IPS DF 4.7 (cell line): ENCODE data around the gene CIBAR2.

Experiments
- DNase-seq: peaks from one replicate; pipeline ENCODE4 v3.0.0-alpha.2; 2013; ENCODE audit warnings: low spot score; ENCODE audit errors: extremely low read depth

Gene CIBAR2

DNA sequence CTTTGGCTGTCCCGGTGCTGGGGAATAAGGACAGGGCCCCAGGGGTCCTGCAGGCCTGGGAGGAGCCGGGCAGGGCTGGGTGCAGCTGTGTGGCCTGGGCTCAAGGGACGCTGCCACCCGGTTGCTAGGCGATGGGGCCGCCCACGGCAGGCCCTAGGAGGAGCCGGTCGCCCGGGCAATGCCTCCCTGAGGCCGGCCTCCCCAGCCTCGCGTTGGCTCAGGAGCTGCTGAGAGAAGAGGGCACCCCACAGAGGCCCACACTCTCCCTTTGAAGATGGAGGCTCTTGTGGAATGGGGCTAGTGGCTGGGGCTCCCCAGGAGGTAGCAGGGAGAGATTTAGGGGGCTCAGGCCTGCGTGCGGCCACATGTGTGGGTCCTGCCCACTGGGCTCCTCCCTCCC lies at the start of gene CIBAR2:
Gene CIBAR2, minus strand, starts transcription at position 109 of the 400 bp plus-strand sequence. CDS start 120 bp downstream, outside the sequence.
- no peak for DNase-seq

DNA sequence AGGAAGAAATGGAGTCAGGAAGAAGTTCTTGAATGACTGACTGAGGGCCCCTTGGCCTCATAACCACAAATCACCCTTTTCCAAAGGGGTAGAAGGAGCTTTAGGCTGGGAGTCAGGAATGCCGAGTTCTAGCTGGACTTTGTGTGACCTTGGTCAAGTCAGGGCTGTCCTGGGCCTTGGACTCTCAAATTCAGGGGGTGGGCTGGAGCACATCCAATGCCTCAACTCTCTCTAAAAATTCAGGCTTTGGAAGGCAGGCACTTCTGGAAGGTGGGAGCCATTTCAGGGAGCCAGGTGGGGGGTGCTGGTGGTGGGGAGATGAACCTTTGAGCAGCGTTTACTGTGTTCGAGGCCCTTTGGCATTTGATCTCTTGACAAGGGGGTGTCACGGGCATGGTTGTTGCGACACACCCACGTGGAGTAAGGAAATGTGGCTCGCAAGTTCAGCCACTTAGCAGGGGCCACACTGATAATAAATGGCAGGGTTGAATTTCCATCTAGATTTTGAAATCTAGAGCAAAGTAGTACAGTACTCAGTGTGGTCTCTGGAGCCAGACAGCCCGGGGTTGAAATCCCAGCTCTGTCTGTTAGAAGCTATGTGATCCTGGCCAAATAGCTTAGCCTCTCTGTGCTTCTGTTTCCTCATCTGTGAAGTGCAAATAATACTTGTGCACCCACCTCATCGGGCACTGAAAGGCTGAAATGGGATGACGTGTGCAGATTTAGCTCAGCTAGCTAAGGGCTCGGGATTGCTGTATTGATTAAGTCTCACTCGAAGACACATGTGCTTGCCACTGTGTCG lies 47.1 kb upstream of the CIBAR2 start:
- no peak for DNase-seq

DNA sequence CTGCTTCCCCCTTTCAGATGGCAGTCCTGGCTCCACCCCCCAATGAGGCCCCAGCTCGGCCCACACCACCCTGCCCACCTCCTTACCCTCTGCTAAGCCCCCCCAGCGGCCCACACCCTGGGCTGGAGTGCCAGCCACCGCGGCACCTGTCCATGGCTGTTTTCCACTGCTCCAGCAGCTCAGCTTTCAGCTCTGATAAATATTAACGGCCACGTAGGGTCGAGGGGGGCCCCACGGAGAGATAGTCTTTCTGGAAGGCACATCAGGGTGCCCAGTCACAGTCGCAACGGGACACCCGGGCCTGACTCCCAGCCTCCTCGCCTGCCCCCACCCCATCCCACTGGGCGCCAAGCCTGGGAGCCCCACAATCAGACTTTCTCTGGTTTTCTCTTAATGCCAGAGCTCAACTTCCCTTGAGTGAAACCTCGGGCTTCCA lies 46.5 kb upstream of the CIBAR2 start:
- DNase-seq, result no peak

DNA sequence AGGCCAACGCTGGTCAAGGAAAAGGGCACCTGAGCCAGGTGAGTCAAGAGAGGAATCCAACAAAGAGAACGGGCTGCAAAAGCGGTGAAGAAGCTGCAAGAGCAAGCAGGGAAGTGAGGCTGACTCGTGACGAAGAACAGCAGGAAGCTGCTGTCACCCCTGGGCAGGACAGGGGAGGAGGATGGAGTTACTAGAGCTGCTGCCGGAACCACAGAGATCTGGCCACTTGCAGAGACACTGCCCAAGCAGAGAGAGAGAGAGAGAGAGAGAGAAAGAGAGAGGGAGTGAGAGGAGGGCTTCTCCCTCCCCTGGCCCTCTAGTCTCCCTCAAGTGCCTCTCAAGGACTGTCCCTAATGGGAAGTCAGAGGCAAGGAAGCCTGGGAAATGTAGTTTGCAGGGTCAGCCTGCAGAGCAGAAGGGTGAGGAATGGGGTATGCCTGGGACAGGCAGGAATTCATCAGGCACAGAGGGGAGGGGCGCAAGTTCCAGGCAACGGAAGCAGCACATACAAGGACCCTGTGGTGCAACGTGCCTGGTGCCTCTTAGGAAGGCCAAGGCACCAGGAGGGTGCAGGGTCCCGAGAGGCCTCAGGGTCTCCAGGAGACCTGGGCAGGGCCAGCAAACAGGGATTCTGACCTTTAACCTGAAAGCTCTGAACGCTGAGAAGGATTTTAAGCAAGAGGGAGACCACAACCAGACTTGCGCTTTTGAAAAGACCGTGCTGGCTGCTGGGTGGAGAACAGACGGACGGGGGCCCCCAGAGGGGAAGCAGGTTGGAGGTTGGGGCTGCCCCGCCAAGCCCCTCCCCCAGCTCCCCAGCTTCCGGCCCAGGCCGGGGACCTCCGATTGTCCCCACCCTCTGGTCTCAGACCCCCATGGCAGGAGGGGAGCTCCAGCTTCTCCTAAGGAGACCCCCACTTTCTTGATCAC lies 45.8 kb upstream of the CIBAR2 start:
- DNase-seq, result no peak

DNA sequence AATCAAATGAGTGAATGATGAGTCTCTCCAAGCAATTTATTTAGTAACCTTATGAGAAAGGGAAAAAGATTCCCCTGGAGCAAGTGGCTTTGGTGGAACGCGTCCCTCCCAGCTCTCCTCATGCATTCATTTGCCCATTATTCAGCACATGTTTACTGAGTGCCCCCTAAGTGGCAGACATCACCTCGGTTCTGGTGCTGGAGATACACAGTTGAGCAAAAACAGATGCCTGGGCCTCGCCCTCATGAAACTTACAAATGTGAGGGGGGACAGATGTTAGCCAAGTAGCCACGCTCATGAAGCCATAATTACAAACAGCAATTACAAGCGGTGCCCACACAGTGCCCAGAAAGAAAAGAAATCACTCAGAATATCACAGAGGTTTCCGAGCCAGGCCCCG lies 45.1 kb upstream of the CIBAR2 start:
- no peak for DNase-seq

DNA sequence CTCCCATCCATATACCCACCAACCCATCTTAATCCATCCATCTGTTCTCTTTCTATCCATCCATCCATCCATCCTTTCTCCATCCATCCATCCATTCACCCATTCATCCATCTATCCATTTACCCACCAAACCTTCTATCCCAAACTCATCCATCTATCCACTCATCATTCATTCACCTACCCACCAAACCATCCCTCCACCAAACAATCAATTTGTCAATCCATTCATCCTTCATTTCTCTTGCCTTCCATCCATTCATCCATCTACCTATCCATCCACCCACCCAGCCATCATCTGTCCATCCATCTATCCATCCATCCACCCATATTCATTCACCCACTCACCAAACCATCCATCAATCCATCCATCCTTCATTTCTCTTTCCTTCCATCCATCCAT lies 44.6 kb upstream of the CIBAR2 start:
- no peak for DNase-seq

DNA sequence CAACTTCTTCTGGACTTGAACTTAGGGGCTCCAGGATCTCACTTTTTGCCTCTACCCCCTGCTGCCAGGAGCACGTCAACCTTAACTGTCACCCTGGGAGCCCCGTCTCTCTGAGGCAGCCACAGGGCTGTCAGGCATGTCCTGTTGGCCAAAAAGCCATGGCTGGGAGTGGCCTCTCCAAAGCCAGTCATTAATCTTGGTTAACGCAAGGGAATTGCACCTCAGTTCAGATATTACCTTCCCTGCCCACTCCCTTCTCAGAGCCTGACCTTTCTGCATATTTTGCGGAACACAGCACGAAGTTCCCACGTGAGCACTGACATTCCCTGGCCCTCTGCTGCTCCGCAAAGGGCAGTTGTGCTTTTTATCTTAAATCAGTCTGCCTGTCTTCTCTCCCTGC lies 44.2 kb upstream of the CIBAR2 start:
- no peak for DNase-seq

DNA sequence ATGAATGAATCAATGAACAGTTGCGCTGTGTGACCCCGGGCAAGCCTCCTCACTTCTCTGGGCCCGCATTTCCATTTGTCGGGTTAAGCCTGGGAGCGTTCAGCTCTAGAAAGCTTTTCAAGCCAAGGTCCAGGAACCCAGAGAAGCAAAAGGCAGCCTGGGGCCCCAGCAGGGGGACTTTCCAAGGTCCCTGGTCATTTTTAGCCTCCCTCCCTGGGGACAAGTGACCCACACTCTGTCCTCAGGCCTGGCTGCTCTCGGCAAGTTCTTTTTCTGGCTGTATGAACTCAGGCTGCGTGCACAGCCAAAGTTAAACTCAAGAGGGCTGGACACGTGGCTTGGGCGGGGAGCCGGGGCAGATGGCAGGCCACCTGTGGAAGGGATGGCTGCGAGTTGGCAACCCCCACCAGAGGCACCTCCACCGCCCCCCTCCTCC lies 41.4 kb upstream of the CIBAR2 start:
- DNase-seq, result no peak

DNA sequence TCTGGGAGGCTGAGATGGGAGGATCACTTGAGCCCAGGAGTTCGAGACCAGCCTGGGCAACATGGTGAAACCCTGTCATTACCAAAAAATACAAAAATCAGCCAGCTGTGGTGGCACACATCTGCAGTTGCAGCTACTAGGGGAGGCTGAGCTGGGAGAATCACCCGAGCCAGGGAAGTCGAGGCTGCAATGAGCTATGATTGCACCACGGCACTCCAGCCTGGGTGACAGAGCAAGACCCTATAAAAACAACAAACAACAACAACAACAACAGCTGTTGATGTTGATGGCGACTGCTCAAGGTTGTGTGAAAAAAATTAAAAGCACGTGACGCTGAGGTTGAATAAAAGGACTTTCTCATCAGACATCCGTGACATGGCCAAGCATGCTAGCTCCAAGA lies 40.8 kb upstream of the CIBAR2 start:
- DNase-seq, result no peak

DNA sequence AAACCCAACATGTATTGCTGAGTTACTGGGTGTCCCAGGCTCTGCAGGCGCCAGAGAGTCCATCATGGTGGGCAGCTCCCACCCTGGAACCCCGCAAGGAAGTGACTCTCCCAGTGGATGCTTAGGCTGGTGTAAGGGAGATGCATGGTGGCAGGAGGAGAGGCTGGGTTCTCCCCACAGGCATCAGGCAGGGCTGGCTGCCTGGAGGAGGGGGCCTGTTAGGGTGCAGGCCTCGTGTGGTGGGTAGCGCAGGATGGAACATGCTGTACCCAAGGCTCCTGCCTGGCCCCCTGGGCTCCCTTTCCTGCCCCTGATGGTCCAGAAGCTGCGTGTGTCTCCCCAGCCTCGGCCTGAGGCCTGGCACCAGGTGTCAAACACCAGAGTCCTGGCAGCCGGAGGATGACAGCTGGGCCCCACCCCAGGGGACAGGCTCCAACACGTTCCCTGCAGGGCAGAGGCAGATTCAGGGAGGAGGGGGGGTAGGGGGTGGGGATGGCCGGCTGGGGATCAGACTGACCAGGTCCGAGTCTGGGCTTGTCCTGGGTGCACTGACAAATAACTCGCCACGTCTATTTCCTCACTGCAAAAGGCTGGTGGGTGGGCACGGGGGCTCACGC lies 40.2 kb upstream of the CIBAR2 start:
- DNase-seq, result no peak

DNA sequence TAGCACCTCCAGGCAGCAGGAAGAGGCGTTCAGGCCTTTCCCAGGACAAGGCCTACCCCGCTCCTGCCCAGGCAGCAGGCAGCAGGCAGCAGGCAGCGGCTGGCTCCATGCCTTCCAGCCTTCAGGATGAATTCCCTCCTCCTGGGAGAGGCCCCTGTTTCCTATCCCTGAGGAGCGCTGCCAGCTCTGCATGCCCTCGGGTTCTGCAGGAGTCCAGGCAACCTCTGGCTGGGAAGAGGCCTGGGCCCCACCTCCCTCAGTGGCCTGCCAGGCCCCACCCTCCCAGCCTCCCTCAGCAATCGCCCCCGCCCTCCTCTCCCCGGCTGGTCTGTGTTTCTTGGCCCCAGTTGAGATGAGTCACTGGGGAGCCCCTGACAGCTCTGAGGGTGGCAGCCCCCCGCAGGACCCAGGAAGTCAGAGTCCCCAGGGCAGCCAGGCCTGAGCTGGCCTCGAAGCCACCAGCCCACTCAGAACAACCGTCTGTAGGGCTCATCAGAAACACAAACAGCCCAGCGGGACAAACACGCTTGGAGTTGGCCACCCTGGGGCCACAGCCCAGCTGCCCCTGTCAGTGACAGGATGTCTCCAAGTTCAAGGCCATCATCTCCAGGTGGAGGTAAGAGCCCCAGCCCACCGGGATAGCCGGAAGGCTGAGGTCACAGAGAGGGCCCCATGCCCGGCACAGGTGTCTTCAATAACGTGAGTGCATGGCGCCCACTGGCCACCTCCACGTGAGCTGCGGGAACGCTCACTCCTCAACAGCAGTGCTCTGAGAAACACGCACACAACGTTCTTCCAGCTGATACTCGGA lies 39.5 kb upstream of the CIBAR2 start:
- DNase-seq, result no peak

DNA sequence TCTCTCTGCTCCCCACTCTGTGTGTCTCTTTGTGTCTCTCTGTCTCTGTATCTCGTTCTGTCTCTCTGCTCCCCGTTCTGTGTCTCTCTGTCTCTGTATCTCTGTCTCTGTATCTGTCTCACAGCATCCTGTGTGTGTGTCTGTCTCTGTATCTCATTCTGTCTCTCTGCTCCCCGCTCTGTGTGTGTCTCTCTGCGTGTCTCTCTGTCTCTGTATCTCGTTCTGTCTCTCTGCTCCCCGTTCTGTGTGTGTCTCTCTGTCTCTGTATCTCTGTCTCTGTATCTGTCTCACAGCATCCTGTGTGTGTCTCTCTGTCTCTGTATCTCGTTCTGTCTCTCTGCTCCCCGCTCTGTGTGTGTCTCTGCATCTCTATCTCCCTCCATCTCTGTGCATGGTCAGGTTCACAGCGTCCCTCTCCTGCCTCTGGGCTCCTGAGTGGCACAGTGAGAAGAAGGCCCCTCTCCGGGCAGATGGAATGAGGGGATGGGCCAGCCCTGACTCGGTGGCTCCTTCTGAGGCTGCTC lies 38.9 kb upstream of the CIBAR2 start:
- no peak for DNase-seq

DNA sequence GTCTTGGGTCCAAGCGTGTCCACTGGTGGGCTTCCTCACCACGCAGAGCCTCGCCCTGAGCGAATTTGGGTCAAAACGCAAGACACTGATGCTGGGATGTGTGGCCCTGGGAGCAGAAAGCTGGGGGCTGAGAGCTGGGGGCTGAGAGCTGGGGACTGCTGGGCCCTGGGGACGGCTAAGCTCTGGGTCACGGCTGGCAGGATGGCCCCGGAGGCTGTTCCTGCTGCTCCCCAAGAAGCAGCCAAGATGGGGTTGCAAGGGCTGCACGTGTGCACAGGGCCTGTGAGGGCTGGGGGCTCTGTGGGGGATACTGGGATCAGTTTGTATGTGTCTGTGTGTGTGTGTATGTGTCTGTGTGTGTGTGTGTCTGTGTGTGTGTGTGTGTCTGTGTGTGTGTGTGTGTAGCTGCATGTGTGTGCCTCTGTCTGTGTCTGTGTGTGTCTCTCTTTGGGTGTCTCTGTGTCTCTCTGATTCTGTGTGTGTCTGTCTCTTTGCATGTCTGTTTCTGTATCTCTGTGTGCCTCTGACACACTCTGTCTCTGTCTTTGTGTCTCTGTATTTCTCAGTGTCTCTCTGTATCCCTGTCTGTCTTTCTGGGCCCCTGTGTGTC lies 38.2 kb upstream of the CIBAR2 start:
- DNase-seq, result no peak

DNA sequence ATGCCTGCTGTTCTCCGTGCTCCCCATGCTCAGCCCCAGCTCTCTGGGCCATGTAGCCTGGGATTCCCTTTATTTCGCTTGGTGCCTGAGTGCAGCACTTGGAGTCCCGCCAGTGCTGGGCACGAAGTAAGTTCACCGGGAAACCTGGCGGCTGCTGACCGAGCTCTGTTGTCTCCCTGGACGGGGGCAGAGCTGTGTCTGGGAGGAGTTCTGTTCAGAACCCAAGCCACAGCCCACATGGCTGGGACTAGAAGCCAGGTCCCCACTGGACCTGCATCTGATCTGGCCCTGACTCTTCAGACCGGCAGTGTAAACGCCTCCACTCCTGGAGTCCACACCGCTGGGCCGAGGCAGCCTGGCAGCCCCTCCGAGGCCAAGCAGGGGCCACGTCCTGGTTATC lies 37.5 kb upstream of the CIBAR2 start:
- no peak for DNase-seq

DNA sequence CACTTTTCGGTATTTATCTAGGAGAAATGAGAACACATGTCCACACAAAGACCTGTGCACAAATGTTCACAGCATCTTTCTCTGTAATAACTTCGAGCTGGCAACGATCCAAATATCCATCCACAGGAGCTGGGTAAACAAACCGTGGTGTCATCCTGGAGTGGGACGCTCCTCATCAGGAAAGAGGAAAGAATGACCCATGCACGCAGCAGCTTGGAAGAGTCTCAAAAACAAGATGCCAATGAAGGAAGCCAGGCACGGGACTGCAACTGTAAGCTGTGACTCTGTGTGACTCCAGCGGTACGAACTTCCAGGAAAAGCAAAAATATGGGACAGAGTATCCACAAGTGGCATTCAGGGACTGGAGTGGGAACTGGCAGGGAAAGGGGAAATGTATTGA lies 36.7 kb upstream of the CIBAR2 start:
- no peak for DNase-seq

DNA sequence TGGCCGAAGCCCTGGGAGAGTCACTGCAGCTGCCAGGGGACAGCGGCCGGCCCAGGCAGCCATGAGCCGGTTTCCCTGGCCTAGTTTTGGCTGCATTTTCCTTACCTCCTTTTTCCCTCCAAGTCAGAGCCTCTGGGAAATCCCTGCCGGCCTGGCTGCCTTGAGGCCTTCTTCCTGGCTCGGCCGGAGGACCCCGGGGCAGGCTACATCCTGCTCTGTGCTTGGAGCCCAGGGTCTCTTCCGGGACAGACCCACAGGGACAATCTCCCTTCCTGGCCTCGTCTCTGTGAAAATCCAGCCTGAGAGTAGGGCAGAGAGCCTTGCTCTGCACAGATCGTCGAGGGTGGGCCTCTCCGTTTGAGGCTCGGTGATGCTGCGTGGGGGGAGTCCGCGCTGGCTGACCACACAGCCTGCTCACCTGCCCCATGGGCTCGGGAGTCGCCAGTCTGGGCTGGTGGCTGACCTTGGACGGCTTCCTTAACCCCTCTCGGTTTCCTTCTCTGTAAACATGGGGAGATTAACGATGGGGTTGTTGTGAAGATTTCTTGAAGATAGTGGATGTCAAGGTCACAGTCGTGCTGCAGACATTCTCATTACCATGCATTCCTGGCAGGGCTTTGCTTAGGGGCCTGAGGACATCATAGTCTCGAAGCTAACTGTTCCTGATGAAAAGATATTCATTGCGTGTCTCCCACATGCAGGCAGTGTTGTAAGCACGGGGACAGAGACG lies 34.8 kb upstream of the CIBAR2 start:
- no peak for DNase-seq

DNA sequence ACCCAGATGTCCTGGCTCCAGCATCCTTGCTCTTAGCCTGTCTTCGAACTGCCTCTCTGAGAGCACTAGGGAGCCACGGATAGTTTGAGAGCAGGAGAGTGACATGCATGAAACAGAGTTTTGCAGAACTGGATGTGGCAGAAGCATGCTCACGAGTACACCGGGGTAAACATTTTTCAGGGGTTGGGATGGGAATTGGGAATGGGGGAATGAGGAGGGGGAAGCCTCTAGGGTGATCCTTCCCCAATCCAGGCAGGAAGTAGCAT lies 34.2 kb upstream of the CIBAR2 start:
- no peak for DNase-seq

DNA sequence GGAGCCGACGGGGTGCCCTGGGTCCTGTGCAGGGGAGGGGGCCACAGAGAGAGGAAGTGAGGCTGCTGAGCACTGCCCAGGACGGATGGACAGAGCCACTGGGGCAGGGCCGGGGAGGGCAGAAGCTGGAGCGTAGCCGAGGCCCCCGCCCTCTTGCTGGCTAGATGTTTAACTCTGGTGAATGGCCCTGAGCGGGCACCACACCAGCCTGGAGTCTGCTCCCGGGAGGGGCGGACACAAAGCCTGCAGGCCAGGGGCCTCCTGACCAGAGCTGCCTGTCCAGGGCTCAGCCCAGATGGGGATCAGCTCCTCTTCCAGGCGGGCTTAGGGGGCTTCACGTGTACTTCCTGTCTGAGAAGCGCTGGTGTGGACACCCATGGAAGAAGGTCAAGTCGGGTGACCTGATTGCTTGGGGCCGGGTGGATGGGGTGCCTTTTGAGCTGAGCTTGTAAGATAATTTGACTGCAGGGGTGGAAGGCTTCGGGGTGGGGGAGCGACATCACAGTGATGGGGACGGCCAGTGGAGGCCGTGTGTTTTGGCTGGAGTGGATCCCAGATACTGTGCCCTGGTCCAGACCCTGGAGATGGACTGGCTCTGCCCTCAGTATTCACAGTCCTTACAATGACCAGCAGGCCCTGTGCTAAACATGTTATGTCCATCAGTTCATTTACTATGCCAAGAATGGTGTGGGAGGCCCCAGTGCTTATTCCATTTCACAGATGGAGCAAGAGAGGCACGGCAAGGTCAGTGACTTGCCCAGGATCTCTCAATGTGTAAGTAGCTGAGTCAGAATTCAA lies 33.7 kb upstream of the CIBAR2 start:
- no peak for DNase-seq

DNA sequence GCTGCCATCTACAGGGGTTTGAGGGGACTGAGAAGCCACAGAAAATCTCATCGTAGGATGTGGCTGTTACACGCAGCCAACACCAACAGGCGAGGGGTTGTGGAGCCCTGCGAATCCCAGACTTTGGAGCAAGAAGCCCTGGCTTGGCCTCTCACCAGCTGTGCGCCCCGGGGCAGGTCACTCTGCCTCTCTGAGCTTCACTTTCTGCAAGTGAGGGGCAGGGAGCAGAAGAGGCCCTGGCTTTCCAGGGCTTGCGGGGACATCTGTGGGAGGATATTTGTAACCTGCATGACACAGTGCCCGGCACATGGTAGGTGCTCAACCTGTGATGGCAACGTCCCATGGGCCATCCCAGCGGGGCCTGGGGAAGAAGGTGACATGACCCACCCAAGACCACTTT lies 32.9 kb upstream of the CIBAR2 start:
- no peak for DNase-seq
